ENCODE data around the gene TERT.

Gene TERT

DNA sequence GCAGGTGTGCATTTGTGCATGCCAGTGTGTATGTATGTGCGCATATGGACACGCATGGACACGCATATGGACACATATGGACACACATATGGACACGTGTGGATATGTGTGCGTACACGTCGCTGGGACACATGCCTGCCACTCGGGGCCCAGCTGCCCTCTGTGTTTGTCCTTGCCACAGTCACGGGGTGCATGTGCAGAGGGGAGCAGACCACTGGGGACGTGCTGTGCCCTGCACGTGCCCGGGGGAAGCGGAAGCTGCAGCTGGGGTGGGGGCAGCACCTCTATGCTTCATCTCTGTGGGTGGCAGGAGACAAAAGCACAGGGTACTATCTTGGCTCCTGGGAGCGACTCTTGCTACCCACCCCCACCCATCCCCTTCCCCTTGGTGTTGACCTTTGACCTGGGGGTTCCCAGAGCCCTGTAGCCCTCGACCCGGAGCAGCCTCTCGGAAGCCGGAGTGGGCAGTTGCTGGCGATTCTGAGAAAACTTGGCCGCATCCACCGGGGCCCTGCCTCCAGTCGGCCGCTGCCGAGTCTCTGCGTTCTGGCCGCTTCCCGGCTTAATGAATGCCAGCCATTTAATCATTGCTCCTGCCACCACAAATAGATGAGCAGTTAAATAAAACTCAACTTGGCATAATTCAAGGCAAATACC is 72.1 kb downstream of the TERT start:
- DNase-seq (ENCODE audit: extremely low read depth in 1 of 2, low read depth in 1 of 2): no peak

DNA sequence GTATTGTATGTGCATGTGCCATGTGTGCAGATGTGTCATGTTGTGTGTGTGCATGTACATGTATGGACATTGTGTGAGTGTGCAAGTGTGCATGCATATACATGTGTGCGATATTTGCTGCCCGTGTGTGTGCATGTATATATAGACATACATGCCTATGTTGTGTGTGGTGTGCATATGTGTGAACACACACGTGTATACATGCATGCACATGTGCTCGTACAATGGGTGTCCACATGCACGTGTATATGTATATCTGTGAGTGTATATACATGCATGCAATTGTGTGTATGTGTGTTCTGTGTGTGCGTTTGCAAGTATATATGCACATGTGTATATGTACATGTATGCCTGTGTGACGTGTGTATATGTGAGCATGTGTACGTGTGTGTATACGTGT is 72.7 kb downstream of the TERT start:
- DNase-seq (ENCODE audit: extremely low read depth in 1 of 2, low read depth in 1 of 2): no peak

GRCh38 chr5:1221721-1222120 is 73.1 kb downstream of the TERT start:
- DNase-seq (ENCODE audit: extremely low read depth in 1 of 2, low read depth in 1 of 2): no peak

DNA sequence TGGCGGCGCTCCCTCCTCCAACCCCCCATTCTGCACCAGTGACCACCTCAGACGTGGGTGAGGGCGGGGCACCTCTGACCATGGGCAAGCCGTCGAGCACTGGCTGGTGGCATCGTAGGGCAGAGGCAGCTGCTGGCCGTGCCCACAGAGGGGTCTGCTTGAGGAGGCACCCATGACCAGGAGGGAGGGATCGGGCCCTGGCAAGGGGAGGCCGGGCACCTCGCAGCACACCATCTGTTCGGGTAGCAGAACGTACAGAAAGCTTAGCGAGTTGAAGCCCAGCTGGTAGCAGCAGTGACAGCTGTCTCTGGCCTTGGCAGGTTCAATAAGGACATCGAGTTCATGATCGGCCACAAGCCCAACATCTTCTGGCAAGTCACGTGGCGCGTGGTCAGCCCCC is 74.0 kb downstream of the TERT start:
- DNase-seq (ENCODE audit: extremely low read depth in 1 of 2, low read depth in 1 of 2): no peak

- DNase-seq (ENCODE audit: extremely low read depth in 1 of 2, low read depth in 1 of 2): no peak
Measured at GRCh38 chr5:1220351-1220750, 74.5 kb downstream of the TERT start.

DNA sequence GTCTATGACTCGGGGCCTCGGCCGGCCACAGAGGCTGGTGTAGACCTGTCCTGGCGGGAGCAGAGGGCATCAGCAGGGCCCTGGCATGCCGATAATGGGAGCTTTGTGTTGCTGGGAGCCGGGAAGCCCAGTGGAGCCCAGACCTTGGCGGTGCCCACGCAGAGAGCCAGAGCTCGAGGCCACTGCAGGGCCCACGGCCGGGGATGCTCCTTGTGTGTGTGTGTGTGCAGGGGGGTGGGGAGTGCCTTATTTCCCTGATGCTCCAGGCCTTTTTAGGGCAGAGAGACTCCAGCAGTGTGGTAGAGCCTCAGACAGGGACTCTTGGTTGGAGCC is 75.1 kb downstream of the TERT start:
- no peak for DNase-seq (ENCODE audit: extremely low read depth in 1 of 2, low read depth in 1 of 2)

GRCh38 chr5:1219098-1219767 is 75.6 kb downstream of the TERT start:
- no peak for DNase-seq (ENCODE audit: extremely low read depth in 1 of 2, low read depth in 1 of 2)

- DNase-seq (ENCODE audit: extremely low read depth in 1 of 2, low read depth in 1 of 2): no peak
Measured at GRCh38 chr5:1218351-1219080, 76.4 kb downstream of the TERT start.

DNA sequence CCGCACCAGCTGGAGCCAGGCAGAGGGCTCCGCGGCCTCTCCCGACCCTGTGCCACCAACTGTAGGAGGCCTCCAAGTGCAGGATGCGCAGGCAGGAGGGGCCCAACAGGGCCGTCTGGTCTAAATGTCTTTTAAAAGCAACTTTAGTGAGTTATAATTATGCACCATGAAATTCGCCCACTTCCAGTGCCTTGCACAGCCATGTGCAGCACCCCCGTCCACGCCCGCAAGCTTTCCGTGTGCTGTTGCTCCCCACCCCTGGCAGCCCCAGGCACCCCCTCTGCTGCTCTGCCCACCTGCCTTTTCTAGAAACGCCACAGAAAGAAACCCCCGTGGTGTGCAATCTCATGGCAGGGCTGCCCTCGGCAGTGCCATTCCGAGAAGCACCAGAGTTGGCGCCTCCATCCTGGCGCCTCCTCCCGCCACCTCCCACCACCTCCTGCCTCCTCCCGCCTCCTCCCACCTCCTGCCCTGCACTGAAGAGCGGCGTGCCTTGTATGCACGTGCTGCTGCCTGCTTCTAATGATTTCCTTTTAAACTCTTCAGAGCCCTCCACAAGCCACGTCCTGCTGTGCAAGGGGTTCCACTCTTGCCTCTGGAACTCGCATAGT is 77.2 kb downstream of the TERT start:
- DNase-seq (ENCODE audit: extremely low read depth in 1 of 2, low read depth in 1 of 2): no peak

DNA sequence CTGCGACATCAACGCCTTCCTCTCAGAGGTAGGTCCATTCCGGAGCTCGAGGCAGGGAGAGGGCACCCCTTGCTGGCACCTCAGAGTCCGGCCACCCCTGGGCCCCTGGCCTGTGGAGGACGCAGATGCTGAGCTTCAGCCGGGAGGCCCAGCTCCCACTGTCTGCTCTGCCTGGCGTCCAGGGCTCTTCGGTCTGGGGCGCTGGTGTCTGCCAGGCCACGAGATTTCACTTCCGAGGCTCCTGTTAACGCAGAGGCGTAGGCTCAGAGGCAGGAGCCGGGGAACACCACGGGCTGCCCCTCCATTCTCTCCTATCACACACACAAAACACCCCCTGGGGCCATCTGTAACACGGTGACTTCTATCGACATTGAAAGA is 78.0 kb downstream of the TERT start:
- no peak for DNase-seq (ENCODE audit: extremely low read depth in 1 of 2, low read depth in 1 of 2)

- no peak for DNase-seq (ENCODE audit: extremely low read depth in 1 of 2, low read depth in 1 of 2)
Measured at GRCh38 chr5:1216211-1216917, 78.5 kb downstream of the TERT start.

GRCh38 chr5:1215320-1216096 is 79.4 kb downstream of the TERT start:
- DNase-seq (ENCODE audit: extremely low read depth in 1 of 2, low read depth in 1 of 2): no peak

DNA sequence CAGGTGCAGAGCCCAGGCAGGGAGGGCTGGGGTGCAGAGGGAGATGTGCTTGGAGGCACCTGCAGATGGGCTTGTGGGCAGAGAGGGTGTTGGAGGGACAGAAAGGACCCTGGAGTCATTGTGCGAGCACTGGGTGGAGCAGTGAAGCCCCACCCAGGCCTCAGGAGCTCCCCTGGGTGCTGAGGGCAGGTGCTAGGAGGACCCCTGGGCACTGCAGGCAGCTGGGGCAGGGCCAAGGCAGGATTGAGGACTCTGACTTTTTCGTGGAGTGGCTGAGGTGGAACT is 80.0 kb downstream of the TERT start:
- no peak for DNase-seq (ENCODE audit: extremely low read depth in 1 of 2, low read depth in 1 of 2)

- no peak for DNase-seq (ENCODE audit: extremely low read depth in 1 of 2, low read depth in 1 of 2)
Measured at GRCh38 chr5:1214163-1214935, 80.5 kb downstream of the TERT start.

- no peak for DNase-seq (ENCODE audit: extremely low read depth in 1 of 2, low read depth in 1 of 2)
Measured at GRCh38 chr5:1213508-1214162, 81.2 kb downstream of the TERT start.

DNA sequence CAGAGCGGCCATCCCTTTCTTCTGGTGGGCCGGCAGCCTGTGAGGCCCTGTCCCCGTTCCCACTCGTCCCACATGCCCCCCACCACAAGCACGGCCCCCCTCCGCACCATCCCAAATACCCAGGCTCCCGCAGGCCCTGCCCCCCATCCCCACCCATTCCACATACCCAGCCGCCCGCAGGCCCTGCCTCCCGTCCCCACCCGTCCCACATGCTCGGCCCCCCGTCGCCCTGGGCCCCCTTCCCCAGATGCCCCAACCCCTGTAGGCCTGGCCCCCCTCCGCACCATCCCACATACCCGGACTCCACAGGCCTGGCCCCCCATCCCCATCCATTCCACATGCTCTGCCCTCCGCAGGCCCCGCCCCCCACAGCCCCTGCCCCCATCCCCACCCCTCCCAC is 82.0 kb downstream of the TERT start:
- no peak for DNase-seq (ENCODE audit: extremely low read depth in 1 of 2, low read depth in 1 of 2)

DNA sequence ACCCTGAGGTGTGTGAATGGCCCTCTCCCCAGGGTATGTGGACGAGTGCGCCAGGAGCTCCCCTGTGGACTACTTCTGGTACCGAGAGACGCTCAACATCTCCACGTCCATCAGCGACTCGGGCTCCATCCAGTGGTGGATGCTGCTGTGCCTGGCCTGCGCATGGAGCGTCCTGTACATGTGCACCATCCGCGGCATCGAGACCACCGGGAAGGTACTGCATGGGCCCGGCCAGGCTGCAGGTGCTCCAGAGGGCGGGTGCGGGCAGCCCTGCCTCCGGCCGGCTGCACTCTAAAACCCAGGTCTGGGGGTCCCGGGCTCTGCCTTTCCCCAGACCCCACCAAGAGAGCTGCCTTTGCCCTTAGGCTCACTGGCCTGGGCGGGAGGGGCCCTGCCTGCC is 82.6 kb downstream of the TERT start:
- DNase-seq (ENCODE audit: extremely low read depth in 1 of 2, low read depth in 1 of 2): no peak

DNA sequence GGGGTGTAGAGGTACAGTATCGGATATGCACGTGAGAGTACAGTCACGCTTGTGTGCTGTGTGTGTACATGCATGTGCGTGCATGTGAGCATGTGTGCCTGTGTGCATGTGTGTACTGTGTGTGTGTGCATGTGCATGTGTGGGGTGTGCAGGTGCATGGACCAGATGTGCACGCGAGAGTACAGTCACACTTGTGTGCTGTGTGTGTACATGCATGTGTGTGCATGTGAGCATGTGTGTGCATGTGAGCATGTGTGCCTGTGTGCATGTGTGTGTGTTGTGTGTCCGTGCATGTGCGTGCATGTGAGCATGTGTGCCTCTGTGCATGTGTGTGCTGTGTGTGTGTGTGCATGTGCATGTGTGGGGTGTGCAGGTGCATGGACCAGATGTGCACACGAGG is 83.2 kb downstream of the TERT start:
- no peak for DNase-seq (ENCODE audit: extremely low read depth in 1 of 2, low read depth in 1 of 2)

DNA sequence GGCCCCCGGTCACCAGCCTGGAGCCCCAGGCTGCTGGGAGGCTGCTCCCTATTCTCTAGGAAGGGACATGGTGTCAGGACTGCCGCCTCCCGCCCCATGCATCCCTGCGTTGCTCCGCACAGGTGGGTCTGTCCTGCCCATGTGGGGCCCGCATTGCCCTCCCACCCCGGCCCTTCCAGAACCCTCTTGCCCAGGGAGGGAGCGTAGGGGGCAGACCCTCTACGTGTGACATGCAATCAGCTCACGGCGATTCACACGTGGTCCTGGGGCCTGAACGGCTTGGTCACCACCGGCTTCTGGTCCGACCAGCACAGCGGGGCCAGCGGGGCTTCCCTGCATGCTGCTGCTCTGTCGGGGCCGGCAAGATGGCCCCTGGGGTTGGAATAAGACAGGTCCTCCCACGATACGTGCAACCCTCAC is 84.0 kb downstream of the TERT start:
- no peak for DNase-seq (ENCODE audit: extremely low read depth in 1 of 2, low read depth in 1 of 2)
